GM12864 (cell line): Measurements from ENCODE around the gene KRT74.

Experiments
- DNase-seq: peaks from one replicate; pipeline ENCODE4 v3.0.0-alpha.2; 2011; ENCODE audit warnings: low read depth
- H3K4me3 ChIP-seq: 2 replicates; pipeline ENCODE4 v1.5.1; 2011; ENCODE audit warnings: mild to moderate bottlenecking, low read depth, low read length, control low read depth
- TF ChIP-seq, protein P1 (sequence below): IDR thresholded peaks from 2 replicates; pipeline ENCODE4 v1.5.1; 2011; ENCODE audit warnings: low read depth, mild to moderate bottlenecking, moderate library complexity, low read length, control low read depth, inconsistent platforms; ENCODE audit errors: missing control alignments

Gene KRT74

DNA sequence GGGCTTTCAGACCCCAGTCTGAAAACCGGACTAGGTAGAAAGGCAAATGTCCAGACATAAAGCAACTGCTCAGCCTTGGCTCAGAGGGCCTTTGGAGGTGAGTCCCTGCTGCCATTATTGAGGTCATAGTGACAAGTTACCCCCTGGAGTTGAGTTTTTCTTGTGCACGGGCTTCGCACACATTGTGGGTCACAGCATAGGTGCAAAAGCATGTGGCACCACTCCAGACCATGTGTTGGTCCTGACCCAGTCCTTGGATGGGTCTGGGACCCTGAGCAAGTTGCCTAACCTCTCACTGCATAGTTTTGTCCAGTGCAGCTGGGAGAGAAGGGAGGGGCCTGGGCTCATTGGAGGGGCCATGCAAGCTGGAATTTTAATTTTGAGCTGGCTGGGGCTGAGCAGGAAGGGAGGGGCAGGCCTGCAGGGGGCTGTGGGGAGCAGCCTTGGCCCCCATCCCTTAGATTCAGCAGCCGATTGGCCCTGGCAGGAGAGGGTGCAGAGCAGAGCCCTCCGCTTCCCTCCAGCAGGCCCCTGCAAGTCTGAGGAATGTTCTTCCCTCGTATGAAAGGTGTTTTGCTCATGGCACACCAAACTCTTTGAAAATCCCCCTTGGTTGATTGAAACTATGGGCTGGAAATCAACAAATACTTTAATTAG is 49.3 kb downstream of the KRT74 start:
- DNase-seq, result no peak

GRCh38 chr12:52523824-52524223 is 49.8 kb downstream of the KRT74 start:
- H3K4me3 ChIP-seq, result no peak overlapping the region
- no peak for DNase-seq
- TF ChIP-seq, protein P1, sequence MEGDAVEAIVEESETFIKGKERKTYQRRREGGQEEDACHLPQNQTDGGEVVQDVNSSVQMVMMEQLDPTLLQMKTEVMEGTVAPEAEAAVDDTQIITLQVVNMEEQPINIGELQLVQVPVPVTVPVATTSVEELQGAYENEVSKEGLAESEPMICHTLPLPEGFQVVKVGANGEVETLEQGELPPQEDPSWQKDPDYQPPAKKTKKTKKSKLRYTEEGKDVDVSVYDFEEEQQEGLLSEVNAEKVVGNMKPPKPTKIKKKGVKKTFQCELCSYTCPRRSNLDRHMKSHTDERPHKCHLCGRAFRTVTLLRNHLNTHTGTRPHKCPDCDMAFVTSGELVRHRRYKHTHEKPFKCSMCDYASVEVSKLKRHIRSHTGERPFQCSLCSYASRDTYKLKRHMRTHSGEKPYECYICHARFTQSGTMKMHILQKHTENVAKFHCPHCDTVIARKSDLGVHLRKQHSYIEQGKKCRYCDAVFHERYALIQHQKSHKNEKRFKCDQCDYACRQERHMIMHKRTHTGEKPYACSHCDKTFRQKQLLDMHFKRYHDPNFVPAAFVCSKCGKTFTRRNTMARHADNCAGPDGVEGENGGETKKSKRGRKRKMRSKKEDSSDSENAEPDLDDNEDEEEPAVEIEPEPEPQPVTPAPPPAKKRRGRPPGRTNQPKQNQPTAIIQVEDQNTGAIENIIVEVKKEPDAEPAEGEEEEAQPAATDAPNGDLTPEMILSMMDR, result no peak

More for the DNA sequence above, 49.3 kb downstream of the KRT74 start:
- TF ChIP-seq, protein P1, result no peak
- no peak overlapping the region for H3K4me3 ChIP-seq

DNA sequence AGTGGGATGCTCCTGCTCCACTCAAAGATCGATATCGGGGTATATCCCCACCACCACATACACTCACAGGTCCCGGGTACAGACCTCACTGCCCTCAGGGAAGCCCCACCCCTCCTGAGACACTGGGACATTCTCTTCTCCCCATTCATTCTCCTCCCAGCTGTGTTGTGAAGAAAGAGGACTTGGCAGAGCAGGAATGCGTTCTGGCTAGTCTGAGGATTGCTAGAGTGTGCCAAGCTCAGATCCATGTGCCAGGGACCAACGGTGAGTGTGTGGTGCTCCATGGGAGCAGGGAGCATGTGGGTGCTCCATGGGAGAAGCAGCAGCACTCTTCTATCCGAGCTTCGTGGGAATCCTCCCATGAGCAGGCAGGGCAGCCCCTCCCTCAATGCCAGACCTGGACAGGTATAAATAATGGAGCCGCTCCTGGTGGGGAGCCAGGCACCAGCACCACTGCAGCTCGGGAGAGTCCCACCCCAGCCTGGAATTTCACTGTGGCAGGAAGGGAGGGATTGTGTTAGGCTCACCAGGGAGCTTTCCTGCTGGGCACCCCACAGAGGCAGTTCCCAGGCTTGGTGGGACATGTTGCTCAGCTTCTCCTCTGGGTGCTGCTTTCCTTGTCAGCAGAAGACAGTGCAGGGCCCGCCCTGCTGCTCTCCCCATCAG is 51.2 kb downstream of the KRT74 start:
- H3K4me3 ChIP-seq, result no peak overlapping the region
- no peak for DNase-seq
- TF ChIP-seq, protein P1, result no peak

DNA sequence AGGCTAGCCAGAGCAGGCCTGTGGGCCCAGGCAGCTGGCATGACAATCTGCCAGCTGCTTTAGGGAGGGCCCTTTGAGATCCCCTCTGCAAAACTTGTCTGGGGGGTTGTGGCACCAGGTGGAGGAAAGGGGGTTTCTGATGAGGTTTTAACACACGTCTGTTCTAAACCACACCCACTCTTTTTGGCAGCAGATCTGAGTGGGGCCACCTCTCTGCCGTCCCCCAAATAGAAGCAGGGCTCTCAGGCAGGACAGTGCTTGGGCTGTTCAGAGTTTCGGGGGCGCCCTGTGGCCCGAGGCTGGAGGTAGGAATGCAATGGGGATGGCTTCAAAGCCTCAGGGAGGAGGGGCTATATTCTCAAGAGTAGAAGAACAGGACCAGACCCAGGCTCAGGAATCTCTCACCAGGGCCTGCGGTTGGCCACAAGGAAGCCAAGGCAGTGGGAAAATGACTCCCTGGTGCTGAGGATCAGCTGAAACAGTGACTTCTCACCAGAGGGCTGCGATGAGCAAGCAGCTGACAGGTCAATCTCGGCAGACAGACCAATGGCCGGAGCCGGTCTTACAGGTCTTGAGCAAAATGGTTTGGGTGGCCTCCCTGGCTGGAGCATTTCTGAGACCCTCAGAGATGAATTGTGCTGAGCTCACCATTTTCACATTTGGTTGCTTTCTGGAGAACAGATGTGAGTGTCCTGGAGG is 51.9 kb downstream of the KRT74 start:
- TF ChIP-seq, protein P1, result no peak
- no peak for DNase-seq
- no peak overlapping the region for H3K4me3 ChIP-seq

GRCh38 chr12:52521175-52521567 is 52.5 kb downstream of the KRT74 start:
- DNase-seq, result no peak
- no peak overlapping the region for H3K4me3 ChIP-seq

GRCh38 chr12:52519826-52520662 is 53.6 kb downstream of the KRT74 start, which contains the start of gene KRT5:
KRT5 (minus strand) TSS chr12:52520394; CDS start chr12:52520296, 98 bp downstream.
- no peak for DNase-seq
- no peak within 1 kb of the TSS for H3K4me3 ChIP-seq
- TF ChIP-seq, protein P1, result no peak

More at GRCh38 chr12:52521175-52521567, 52.5 kb downstream of the KRT74 start:
- TF ChIP-seq, protein P1, result no peak
